GM23338 (cell line): ENCODE measurements around the gene TMEFF1. TPM values are rescaled to one million over a fixed set of nuclear protein-coding genes. Genes with fewer than 3 reads are reported as not detected.

Experiments used
- ATAC-seq: fragments of 200-7000 bp; cut with Tn5 transposase; 3 replicates; pipeline ENCODE4 v1.9.1; 2020
- DNase-seq: peaks from one replicate; pipeline ENCODE4 v3.0.0-alpha.2; 2015; ENCODE audit warnings: low spot score
- H2AFZ ChIP-seq: fragments of 200-600 bp; sonication (generic); 2 replicates; pipeline ENCODE4 v1.8.0; 2016; ENCODE audit warnings: antibody characterized with exemption, mild to moderate bottlenecking, moderate library complexity
- H3F3A ChIP-seq: fragments of 200-600 bp; sonication (generic); replicated peaks from 2 replicates; pipeline ENCODE4 v1.8.0; 2017; ENCODE audit warnings: antibody characterized with exemption, mixed run types, low read depth
- H3K27ac ChIP-seq: fragments of 200-600 bp; sonication (generic); 2 replicates; pipeline ENCODE4 v1.6.1; 2016; ENCODE audit warnings: low read depth
- H3K27me3 ChIP-seq: fragments of 200-600 bp; sonication (generic); 2 replicates; pipeline ENCODE4 v1.8.0; 2016; ENCODE audit warnings: mild to moderate bottlenecking, mixed run types, moderate library complexity; ENCODE audit not compliant: insufficient read depth
- H3K36me3 ChIP-seq: fragments of 200-600 bp; sonication (generic); 2 replicates; pipeline ENCODE4 v1.8.0; 2016; ENCODE audit warnings: mild to moderate bottlenecking; ENCODE audit not compliant: insufficient read depth
- H3K4me1 ChIP-seq: fragments of 200-600 bp; sonication (generic); 2 replicates; pipeline ENCODE4 v1.8.0; 2016; ENCODE audit warnings: mild to moderate bottlenecking, moderate library complexity; ENCODE audit not compliant: insufficient read depth
- H3K4me2 ChIP-seq: fragments of 200-600 bp; sonication (generic); 2 replicates; pipeline ENCODE4 v1.7.1; 2017; ENCODE audit warnings: mixed run types
- H3K4me3 ChIP-seq: fragments of 200-600 bp; sonication (generic); 2 replicates; pipeline ENCODE4 v1.6.1; 2016; ENCODE audit warnings: mixed run types
- H3K79me2 ChIP-seq: fragments of 200-600 bp; sonication (generic); replicated peaks from 2 replicates; pipeline ENCODE4 v1.8.0; 2017; ENCODE audit warnings: mild to moderate bottlenecking; ENCODE audit not compliant: insufficient read depth
- H3K9me2 ChIP-seq: fragments of 200-600 bp; sonication (generic); 2 replicates; pipeline ENCODE4 v1.8.0; 2017; ENCODE audit not compliant: insufficient read depth
- H4K20me1 ChIP-seq: fragments of 200-600 bp; sonication (generic); replicated peaks from 2 replicates; pipeline ENCODE4 v1.8.0; 2017; ENCODE audit warnings: mild to moderate bottlenecking; ENCODE audit not compliant: insufficient read depth
- H3K27ac Mint-ChIP-seq: 2 replicates; pipeline ENCODE4 v1.8.0; 2020; ENCODE audit warnings: inconsistent platforms, mild to moderate bottlenecking, moderate library complexity, mixed read lengths
- H3K27me3 Mint-ChIP-seq: 3 replicates; pipeline ENCODE4 v1.8.0; 2022; ENCODE audit warnings: low read depth, mild to moderate bottlenecking, moderate library complexity, mixed read lengths, inconsistent platforms; ENCODE audit not compliant: insufficient read depth, poor library complexity
- H3K36me3 Mint-ChIP-seq: 3 replicates; pipeline ENCODE4 v1.8.0; 2021; ENCODE audit warnings: low read depth, mild to moderate bottlenecking, inconsistent platforms, moderate library complexity, mixed read lengths
- H3K4me1 Mint-ChIP-seq: 3 replicates; pipeline ENCODE4 v1.8.0; 2020; ENCODE audit warnings: mild to moderate bottlenecking, inconsistent platforms, mixed read lengths
- H3K4me3 Mint-ChIP-seq: 3 replicates; pipeline ENCODE4 v1.8.0; 2021; ENCODE audit warnings: moderate library complexity, mild to moderate bottlenecking, inconsistent platforms, mixed read lengths
- H3K9me3 Mint-ChIP-seq: 3 replicates; pipeline ENCODE4 v1.8.0; 2020; ENCODE audit warnings: moderate library complexity, mild to moderate bottlenecking, inconsistent platforms, mixed read lengths
- CREB1 ChIP-seq: fragments of 250-450 bp; sonication (Bioruptor Pico); IDR thresholded peaks from 2 replicates; pipeline ENCODE4 v1.5.0; 2020; ENCODE audit warnings: low read depth, mild to moderate bottlenecking, moderate library complexity
- CTCF ChIP-seq, 2 experiments: fragments of 200-600 bp in 1 of 2; sonication (generic) in 1 of 2; conservative IDR thresholded peaks; 2 replicates each; pipeline versions ENCODE4 v1.5.1 to v1.6.1; 2016 to 2017; ENCODE audit warnings: antibody characterized with exemption in 2 of 2, low read depth in 2 of 2, mild to moderate bottlenecking in 2 of 2, moderate library complexity in 1 of 2
- ETS1 ChIP-seq: IDR thresholded peaks from 2 replicates; pipeline ENCODE4 v1.6.1; 2016; ENCODE audit warnings: antibody characterized with exemption
- EZH2 ChIP-seq: fragments of 200-600 bp; sonication (generic); IDR thresholded peaks from one replicate; pipeline ENCODE4 v1.8.0; 2017; ENCODE audit warnings: antibody characterized with exemption, mild to moderate bottlenecking, low read depth; ENCODE audit not compliant: unreplicated experiment
- EZH2phosphoT487 ChIP-seq: fragments of 200-600 bp; sonication (generic); IDR thresholded peaks from one replicate; pipeline ENCODE4 v1.8.1; 2018; ENCODE audit warnings: antibody characterized with exemption; ENCODE audit not compliant: unreplicated experiment
- JUNB ChIP-seq: IDR thresholded peaks from one replicate; pipeline ENCODE4 v1.6.1; 2016; ENCODE audit warnings: antibody characterized with exemption; ENCODE audit not compliant: unreplicated experiment
- NANOG ChIP-seq: IDR thresholded peaks from 2 replicates; pipeline ENCODE4 v1.6.1; 2016; ENCODE audit warnings: antibody characterized with exemption, borderline replicate concordance
- POLR2AphosphoS5 ChIP-seq: IDR thresholded peaks from 2 replicates; pipeline ENCODE4 v1.6.1; 2016; ENCODE audit warnings: antibody characterized with exemption, low read depth
- REST ChIP-seq: IDR thresholded peaks from one replicate; pipeline ENCODE4 v1.6.1; 2018; ENCODE audit warnings: antibody characterized with exemption; ENCODE audit not compliant: unreplicated experiment
- STAT1 ChIP-seq: IDR thresholded peaks from one replicate; pipeline ENCODE4 v1.6.1; 2016; ENCODE audit warnings: antibody characterized with exemption; ENCODE audit not compliant: unreplicated experiment
- ZNF114 ChIP-seq: fragments of 250-450 bp; sonication (Bioruptor Pico); IDR thresholded peaks from 2 replicates; pipeline ENCODE4 v1.5.0; 2020; ENCODE audit warnings: mild to moderate bottlenecking, moderate library complexity
- ZNF331 ChIP-seq: fragments of 250-450 bp; sonication (Bioruptor Pico); IDR thresholded peaks from 2 replicates; pipeline ENCODE4 v1.5.0; 2020; ENCODE audit warnings: low read depth, mild to moderate bottlenecking, moderate library complexity
- polyA plus RNA-seq: library from polyadenylated mRNA; unstranded; fragments of >200 nt; fragmentation: Nextera tagmentation; extraction: Ambion mirVana; gene quantifications from 2 replicates; pipeline ENCODE4 v1.2.1, GENCODE V29; 2016
- total RNA-seq: library from RNA; depleted of rRNA; stranded (reverse); fragments of >200 nt; shearing (Covaris generic); gene quantifications from 2 replicates; pipeline ENCODE4 v1.2.3, GENCODE V29; 2014

Gene TMEFF1
- total and polyA plus RNA-seq, 2 experiments from 2014 or later: 6.6 to 85.2 TPM

- peaks cover 3% of the 10 kb centered on the region; the same call in 1 of the 2 replicates for H3K79me2 ChIP-seq
- H3K36me3 ChIP-seq: no peaks in the 10 kb centered on the region
- TF ChIP-seq JUNB (no peak), REST (no peak), STAT1 (no peak), EZH2phosphoT487 (no peak), CREB1 (CRISPR knock-in tag) (no peak), ETS1 (no peak)
- no peak overlapping the region for H3K4me2 ChIP-seq
- no peak overlapping the region for H3K4me3 ChIP-seq
- H3F3A ChIP-seq: no peaks in the 10 kb centered on the region
- H4K20me1 ChIP-seq: no peaks in the 10 kb centered on the region
- peaks cover 17% of the 10 kb centered on the region for H3K4me1 ChIP-seq
- Mint-ChIP-seq H3K9me3 (no peaks in the 10 kb centered on the region), H3K27ac (no peak overlapping the region), H3K4me3 (no peak overlapping the region), H3K36me3 (peaks cover 32% of the 10 kb centered on the region), H3K4me1 (peaks cover 16% of the 10 kb centered on the region), H3K27me3 (no peaks in the 10 kb centered on the region)
- no peak overlapping the region for H2AFZ ChIP-seq
- no peak overlapping the region for H3K27ac ChIP-seq
- DNase-seq (no peak), ATAC-seq (no peak)
- no peaks in the 10 kb centered on the region; the same call in 1 of the 2 replicates for H3K9me2 ChIP-seq
- H3K27me3 ChIP-seq: no peaks in the 10 kb centered on the region
Measured at GRCh38 chr9:100449420-100449819, 23.5 kb upstream of the TMEFF1 start.

GRCh38 chr9:100452894-100453293, 20.1 kb upstream of the TMEFF1 start:
- ATAC-seq (no peak), DNase-seq (no peak)
- H3K4me3 ChIP-seq: no peak overlapping the region
- H3F3A ChIP-seq: no peaks in the 10 kb centered on the region
- H3K9me3 Mint-ChIP-seq: no peaks in the 10 kb centered on the region
- H2AFZ ChIP-seq: no peak overlapping the region
- H3K4me1 Mint-ChIP-seq: peaks cover 3% of the 10 kb centered on the region; the same call in 1 of the 3 replicates
- H3K9me2 ChIP-seq: no peaks in the 10 kb centered on the region; the same call in 1 of the 2 replicates
- no peaks in the 10 kb centered on the region for H3K27me3 ChIP-seq
- H4K20me1 ChIP-seq: no peaks in the 10 kb centered on the region
- H3K27me3 Mint-ChIP-seq: no peaks in the 10 kb centered on the region
- H3K36me3 ChIP-seq: no peaks in the 10 kb centered on the region
- no peak overlapping the region for H3K4me2 ChIP-seq
- H3K4me3 Mint-ChIP-seq: no peak overlapping the region
- no peaks in the 10 kb centered on the region for H3K4me1 ChIP-seq
- H3K36me3 Mint-ChIP-seq: peaks cover 22% of the 10 kb centered on the region
- no peak overlapping the region for H3K27ac Mint-ChIP-seq
- H3K79me2 ChIP-seq: no peaks in the 10 kb centered on the region
- H3K27ac ChIP-seq: no peak overlapping the region
- no peak for TF ChIP-seq ZNF114
- no peak for TF ChIP-seq CTCF (conservative IDR thresholded peaks at IDR 0.05; ENCODE audit: low read depth in 2 of 2)
- no peak for TF ChIP-seq ETS1
- no peak for TF ChIP-seq CREB1 (CRISPR knock-in tag)
- TF ChIP-seq POLR2AphosphoS5: no peak
- no peak for TF ChIP-seq EZH2
- TF ChIP-seq ZNF331 (CRISPR knock-in tag): no peak
- TF ChIP-seq NANOG: no peak
- no peak for TF ChIP-seq STAT1
